ENCODE measurements around the gene RCBTB1.
A peak's percentile ranks its signal among the peaks of the same experiment; 100 is the strongest.
"Not testable (repeated sequence)": the region's sequence is repeated elsewhere in the genome, so short reads cannot be mapped to it uniquely, and the experiment has no call there.

RCBTB1 gene

DNA sequence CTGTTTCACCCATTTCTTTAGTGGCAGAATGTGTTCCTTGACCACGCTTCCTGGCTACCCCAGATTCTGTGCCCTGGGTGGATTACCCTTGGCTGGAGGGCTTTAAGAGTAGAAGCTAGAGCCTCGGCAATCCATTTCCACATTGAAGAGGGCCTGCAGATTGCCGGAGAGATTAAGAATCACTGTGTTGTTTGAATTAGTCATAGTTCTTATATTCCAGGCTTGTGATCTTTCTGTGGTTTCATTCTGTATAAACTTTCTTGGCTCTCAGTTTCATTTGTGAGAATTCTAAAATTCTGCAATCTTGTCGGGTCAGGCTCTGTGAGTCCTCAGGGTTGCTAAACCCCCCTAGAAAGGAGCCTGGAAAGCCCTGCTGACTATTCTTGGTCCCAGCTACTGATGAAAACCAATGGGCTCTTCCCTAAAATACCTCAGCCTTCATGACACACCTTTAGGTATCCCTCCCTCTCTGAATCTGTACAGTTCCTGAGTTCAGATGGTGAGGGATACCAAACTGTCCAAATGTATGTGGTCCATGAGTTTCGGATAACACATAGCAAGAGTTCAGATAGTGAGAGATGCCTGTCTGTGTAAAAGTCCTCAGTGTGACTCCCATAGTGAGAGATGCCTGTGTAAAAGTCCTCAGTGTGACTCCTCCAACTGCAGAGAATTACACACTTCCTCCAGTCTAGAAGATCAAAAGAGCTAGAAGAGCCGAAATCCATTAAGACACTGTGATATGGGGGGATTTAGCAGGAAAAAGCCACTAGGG is 85.3 kb downstream of the RCBTB1 start:
- DNase-seq, result no peak

DNA sequence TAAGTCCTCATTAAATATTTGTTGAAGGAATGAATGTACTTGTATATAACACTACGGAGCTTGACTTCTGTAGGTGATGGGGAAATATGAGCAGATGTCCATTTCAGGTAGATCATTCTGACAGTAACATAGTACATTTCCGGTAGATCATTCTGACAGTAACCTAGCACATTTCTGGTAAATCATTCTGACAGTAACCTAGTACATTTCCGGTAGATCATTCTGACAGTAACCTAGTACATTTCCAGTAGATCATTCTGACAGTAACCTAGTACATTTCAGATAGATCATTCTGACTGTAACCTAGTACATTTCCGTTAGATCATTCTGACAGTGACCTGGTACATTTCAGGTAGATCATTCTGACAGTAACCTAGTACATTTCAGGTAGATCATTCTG is 87.2 kb downstream of the RCBTB1 start:
- DNase-seq, result no peak

GRCh38 chr13:49497272-49497671 is 88.1 kb downstream of the RCBTB1 start:
- no peak for DNase-seq

DNA sequence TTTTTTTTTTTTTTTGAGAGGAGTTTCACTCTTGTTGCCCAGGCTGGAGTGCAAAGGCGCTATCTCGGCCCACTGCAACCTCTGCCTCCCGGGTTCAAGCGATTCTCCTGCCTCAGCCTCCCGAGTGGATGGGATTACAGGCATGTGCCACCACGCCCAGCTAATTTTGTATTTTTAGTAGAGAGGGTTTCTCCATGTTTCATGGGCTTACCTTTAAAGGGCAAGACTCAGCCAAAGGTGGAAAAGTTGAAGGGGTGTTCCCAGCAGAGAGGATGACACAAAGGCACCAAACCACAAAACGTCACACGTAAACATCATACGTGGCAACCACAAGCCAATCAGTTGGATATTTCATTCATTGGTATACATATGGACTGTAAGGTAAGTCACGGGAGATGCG is 88.5 kb downstream of the RCBTB1 start:
- DNase-seq, result not testable (repeated sequence)

- peak; percentile 54 for DNase-seq
Measured at GRCh38 chr13:49495783-49496762, 89.3 kb downstream of the RCBTB1 start, which contains the start of gene PHF11. Gene PHF11 (plus strand): TSS chr13:49495953. CDS start chr13:49496002, 49 bp downstream.

DNA sequence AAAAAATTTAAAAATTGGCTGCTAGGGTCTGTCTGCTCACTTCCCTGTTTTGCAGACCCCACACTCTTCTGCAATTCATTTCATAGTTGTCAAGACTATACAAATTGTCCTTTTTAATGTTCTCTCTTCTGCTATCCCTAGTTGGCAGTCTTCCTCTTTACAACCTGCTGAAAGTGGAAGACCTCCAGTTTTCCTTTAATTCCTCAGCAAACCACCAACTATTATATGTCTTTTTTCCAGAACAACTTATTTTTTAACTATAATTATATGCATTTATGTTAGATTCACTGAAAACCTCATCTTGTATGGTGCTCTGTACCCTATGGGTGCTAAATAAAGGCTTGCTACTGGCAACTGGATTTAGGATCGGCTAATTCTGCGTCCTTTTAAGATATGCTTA is 90.7 kb downstream of the RCBTB1 start:
- no peak for DNase-seq

GRCh38 chr13:49488563-49488962 is 96.8 kb downstream of the RCBTB1 start:
- no peak for DNase-seq

Data from NCI-H526 treated with DMSO at 0.1 percent for 48 hours (cell line).